ENCODE data around the gene EI24.
"Not testable (repeated sequence)": the region's sequence is repeated elsewhere in the genome, so short reads cannot be mapped to it uniquely, and the experiment has no call there.

The EI24 gene

DNA sequence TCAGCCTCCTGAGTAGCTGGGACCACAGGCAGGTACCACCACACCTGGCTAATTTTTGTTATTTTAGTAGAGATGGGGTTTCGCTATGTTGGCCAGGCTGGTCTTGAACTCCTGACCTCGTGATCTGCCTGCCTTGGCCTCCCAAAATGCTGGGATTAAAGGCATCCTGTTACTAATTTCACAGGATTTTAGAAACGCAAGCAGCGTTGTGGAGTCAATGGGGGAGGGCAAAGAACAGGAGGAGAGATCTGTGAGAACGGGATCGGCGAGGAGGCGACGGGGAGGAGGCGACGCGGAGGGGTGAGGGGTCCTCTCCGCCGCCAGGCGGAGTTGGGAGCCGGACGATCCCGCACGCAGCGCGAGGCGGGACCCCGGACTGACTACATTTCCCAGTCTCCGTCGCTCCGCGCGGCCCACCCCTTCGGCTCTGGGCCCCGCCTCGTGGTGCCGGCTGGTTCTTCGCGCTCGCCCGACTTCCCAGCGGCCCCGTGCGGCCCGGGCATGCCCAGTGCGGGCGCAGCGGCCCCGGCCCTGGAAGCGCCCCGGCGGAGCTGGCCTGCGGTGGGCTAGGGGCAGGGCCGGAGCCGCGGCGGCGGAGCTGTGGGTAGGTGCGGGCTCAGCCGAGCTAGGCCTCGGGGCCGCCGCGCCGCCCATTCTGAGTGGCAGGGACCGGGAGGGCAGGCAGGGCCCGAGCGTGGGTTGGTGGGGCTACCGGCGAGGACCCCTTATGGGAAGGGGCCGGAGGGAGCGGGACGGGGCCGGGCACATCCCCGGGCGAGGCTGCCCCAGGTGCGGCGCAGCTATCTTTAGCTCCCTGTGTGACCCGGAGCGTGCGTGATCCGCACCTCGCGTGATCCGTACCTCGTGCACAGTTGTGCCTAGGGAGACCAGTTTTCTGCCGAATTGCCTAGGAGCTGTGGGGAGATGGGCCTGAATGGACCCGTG, at the start of gene EI24:
EI24 (plus strand) TSS at position 508 of the 945 bp plus-strand sequence. CDS start 3,051 bp downstream, outside the sequence.
- peak; percentile 96 for DNase-seq

DNA sequence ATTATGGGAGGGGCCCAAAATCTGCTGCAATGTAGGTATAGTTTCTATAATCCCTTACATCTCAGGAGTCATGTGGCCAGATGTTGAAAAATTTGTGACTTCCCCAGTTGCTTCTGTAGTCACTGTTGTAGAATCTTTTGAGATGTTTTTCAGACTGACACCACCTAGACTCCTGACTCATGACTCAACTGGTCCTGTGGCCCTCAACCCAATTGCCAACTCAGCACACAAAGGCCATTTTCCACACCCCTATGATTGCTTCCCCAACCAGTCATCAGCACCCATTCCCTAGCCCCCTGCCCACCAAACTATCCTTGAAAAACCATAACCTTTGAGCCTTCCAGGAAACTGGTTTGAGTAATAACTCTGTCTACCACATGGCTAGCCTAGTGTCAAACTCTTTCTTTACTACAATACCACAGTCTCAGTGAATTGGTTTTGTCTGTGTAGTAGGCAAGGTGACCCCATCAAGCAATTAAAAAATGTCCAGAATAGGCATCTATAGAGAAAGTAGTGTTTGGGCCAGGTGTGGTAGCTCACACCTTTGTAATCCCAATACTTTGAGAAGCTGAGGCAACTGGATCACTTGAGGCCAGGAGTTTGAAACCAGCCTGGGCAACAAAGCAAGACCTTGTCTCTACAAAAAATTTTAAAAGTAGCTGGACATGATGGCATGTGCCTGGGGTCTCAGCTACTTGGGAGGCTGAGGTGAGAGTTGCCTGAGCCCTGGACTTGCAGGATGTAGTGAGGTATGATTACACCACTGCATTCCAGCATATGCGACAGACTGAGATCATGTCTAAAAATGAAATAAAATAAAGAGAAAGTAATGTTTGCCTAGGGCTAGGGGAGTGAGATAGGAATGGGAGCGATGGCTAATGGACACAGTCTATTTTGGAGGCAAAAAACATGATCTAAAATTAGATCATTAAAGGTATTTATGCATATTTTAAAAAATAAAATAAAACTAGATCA, 49.1 kb upstream of the EI24 start:
- DNase-seq: no peak

DNA sequence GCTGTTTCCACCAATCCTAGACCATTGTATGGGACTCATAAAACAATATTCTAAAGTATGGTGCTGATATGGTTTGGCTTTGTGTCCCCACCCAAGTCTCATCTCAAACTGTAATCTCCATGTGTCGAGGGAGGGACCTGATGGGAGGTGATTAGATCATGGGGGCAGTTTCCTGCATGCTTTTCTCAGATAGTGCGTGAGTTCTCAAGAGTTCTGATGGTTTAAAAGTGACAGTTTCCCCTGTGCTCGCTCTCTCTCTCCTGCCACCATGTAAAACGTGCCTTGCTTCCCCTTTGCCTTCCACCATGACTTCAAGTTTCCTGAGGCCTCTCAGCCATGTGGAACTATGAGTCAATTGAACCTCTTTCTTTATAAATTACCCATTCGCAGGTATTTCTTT, 44.0 kb upstream of the EI24 start:
- DNase-seq: no peak

DNA sequence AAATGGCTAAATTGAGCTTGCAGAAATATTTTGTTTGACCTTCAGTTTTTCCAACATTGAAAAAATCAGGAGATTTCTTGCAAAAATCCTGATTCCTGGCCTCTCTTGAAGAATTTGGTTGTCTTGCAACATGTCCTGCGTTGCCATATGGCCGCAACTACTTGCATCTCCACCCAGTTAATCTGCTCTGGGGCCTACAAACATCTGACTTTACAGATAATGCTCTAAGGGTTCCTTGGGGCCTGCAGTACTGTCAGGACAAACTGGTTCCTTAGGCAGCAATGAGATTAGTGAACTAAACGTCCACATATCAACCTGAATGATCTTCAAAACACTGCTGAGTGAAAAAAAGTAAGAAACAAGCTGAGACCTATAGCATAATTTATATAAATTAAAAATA, 36.6 kb upstream of the EI24 start:
- no peak for DNase-seq

DNA sequence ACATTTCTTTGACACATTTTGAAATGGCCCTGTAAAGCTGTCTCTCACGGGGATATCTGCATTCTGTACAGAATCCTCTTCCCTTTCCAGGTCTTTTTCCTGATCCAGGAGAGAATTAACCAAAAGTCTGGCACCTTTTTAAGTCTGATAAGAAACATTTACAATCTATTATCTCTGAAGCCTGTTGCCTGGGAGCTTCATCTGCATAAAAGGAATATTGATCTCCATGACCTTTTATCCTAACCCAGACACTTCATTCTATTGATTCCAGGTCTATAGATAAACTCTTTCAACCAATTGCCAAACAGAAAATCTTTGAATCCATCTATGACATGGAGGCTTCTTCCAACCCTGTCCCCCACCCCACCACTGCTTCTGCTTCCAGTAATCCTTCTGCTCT, 33.7 kb upstream of the EI24 start:
- DNase-seq: no peak

DNA sequence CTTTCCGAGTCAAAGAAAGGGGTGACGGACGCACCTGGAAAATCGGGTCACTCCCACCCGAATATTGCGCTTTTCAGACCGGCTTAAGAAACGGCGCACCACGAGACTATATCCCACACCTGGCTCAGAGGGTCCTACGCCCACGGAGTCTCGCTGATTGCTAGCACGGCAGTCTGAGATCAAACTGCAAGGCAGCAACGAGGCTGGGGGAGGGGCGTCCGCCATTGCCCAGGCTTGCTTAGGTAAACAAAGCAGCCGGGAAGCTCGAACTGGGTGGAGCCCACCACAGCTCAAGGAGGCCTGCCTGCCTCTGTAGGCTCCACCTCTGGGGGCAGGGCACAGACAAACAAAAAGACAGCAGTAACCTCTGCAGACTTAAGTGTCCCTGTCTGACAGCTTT, 32.4 kb upstream of the EI24 start:
- DNase-seq: not testable (repeated sequence)

DNA sequence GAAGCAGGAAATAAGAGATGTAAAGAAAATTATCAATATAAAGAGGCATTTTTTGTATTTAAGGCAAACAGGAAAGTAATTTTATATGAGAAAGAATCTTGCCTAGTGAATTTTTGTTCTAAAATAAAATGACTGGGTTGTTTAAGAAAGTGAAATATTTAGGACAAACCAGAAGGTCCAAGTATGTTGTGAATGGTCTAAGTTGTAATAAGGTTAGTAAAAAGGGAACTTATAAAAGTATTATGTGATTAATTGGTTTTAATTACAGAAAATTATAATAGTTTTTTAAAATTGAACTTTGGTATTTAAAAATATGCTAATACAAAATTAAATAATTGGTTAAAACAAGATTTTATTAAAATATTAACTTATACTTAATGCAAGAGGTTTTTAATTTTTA, 26.6 kb upstream of the EI24 start:
- no peak for DNase-seq

DNA sequence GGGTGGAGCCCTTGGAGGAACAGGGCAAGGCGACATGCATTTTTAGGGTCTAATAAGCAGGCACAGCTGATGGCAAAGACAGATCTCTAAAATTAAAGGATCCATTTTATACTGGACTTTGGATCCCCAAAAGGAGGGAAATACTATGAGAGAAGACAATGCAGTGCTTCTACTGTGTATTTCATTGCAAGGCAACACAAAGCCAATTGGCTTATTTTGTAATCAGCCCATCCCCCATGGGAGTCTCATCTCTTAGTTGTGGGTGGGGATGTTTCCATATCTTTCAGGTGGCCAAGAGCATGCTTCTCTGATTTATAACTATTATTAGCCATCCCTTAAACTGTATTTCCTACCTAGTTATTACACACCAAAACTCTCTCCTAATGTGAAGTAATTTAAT, 18.5 kb upstream of the EI24 start:
- DNase-seq: no peak

DNA sequence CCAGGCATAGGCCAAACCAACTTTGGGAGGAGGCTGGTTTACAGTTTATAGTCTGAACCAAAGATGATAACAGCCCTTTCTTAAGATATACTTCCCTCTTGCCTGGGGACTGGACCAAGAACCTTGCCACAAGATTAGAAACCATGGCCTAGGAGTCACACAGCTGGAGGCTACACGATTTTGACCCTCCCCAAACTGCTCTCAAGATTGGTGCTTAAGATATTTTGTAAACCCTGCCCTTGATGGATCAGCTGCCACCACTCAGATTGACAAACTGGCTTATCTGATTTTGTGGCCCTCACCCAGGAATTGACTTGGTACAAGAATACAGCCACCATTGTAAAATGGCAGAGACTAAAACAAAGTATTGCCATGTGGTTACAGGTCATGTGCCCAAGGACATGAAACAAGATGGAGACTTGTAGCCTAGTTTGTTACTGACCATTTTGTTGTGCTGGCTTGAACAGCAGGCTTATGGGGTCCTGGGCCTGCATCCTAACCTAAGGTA, 17.4 kb upstream of the EI24 start:
- no peak for DNase-seq

DNA sequence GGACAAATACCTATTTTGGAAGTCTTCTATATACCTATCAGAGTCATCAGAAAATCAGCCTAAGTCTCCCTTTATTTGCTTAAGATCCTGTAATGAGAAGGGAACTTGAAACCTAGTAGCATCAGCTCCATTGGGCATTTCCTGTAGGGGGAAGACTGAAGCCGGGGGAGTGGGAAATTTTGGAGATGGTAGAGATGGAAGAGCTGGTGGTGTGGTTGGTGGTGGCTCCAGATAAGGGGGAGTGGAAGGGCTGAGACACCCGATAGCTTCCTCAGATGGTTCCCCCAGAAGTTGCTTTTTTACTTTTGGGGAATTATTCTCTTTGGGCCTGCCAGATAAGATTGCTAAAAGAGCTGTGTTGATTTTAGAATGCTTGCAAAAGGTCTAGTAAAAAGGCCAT, 16.4 kb upstream of the EI24 start:
- DNase-seq: no peak

DNA sequence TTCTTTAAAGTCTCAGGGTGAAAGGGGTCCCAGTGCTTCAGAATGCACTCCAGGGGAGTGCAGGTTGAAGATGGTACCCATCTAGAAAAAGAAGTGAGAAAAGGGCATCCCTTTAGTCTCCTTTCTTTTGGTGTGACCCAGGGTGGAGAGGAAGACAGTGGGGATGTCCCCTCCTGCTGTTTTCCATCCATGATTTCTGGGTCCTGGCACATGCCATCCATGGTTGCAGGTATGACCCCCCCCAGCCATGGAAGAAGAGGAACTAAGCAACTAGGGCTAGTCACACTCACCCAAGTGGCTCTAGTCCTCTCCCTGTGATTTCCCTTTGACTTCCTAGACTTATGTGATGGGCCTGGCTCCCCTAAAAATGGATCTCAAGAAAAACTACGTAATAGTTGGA, 15.9 kb upstream of the EI24 start:
- DNase-seq: no peak

DNA sequence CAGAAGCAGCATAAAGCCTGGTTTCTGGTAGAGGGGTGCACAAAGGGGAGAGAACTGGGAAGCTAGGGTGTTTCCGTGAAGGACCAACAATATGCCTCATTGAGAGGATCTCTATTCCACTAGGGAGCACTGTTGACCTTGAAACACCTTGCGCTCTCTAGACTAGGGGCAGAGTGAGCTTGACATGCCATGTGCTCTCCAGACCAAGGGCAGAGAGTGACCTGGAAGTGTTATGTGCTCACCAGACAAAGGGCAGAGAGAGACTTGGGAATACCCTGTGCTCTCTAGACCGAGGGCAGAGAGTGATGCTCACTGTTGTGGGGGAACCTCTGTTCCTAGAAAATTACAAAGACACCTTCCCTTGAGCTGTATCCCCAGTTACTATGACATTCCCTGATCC, 15.2 kb upstream of the EI24 start:
- no peak for DNase-seq

DNA sequence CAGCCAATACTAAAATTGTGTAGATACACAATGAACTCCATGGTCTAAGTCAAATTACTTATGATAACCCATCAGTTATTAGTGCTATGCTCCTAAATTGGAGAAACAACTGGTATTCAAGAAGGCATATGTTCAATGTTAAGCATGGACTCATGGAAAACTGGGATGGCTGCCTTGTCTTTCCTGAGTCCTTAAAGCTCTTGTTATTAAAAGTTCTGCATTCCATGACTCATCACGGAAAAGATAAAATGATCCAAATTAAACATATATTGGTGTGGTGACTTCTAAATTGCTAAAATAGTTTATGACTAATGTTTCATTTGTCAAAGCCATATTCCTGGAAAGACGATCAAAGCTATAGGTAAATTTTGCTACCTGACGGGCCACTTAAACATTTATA, 9.4 kb upstream of the EI24 start:
- no peak for DNase-seq

DNA sequence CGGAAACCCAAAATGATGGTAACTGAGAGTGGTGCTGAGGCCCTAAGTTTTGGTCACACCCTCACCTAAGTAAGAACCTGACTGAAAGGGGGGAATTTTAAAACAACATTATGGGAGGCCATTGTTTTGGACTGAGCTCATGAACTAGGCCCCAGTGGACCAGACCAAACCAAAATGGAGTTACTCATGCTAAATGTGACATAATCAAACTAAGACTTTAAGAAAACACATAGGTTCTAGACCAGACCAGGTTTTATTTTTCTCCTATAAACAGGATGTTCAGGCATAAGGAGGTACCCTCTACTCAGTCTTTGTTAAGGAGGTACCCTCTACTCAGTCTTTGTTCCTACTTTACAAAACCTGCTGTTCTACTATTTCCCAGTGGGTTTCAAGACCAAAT, 7.4 kb upstream of the EI24 start:
- no peak for DNase-seq

DNA sequence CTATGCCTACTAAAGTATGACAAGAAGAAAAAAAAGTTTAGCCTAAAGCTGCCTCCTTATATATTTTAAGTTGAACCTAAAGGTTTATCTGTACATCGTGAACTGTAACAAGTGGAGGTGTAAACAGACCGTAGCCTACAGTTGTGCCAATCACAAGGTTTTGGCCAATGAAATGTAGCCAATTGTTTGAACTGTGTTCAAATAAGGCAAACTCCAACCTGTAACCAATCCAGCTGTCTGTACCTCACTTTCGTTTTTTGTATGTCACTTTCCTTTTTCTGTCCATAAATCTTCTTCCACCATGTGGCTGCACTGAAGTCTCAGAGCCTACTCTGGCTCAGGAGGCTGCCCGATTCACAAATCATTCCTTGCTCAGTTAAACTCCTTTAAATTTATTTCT, 6.8 kb upstream of the EI24 start:
- DNase-seq: no peak

DNA sequence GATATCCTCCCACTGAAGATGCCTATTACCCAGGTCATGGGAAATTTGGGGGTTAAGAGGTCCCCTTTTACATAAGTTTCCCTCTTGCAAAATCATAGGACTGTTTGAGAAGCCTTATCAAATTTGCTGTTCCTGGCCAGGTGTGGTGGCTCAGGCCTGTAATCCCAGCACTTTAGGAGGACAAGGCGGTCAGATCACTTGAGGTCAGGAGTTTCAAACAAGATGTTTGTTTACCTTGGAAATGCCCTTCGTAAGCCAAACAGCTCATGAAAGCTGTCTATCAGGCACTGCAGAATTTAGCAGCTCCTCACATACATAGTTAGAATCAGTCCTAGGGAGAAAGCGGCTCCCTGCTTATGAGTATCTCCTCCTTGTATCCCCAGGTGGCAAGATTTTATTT, 4.9 kb upstream of the EI24 start:
- DNase-seq: no peak

DNA sequence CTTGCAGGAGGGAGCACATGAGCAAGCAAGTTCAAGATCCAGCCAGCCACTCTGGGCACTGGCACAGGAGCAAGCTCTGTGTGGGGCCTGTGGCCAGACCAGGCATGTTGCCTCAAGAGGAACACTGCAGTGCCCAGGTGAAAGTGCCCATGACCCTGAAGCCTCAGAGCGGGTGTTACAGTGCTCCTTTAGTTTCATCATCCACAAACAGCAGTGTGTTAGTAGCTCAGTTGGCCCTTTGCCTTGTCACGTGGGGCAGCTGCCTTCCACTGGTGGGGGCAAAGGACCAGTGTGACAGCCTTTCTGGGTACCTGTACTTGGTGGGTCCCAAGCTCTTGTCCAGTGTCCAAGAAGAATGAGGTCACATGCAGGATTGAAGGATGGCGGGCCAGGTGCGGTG, 3.0 kb upstream of the EI24 start:
- DNase-seq: no peak

DNA sequence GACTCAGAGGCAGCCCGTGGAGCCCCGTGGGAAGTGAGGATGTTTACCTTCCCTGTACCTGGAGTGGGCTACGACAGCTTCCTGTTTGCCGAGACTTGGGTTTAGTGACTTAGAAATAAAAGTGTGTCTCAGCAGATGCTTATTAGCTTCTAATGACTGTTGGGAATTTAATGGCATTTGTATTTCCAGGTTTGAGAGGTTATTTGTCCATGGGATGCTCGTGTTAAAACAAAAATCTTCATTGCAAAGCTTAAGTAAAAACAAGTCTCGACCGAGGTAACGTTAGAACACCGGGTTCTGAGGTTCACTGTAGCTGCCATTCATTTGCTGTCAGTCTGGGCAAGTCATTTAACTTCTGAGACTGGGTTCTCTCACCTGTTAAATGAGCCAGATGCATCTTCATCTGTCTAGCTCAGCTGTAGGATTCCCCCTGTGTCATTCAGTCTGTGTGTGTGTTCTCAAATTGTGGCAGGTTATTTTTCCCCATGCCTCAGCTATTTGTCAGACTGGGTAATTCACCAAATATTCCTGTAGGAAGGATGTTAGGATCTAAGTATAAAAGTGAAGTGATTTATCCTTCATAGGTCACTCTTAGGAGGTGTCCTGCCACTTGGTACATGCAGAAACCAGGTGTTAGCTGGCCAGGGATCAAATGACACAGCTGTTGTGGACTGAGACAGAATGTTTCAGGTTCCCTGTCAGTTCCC, 791 bp downstream of the EI24 start:
- no peak for DNase-seq

DNA sequence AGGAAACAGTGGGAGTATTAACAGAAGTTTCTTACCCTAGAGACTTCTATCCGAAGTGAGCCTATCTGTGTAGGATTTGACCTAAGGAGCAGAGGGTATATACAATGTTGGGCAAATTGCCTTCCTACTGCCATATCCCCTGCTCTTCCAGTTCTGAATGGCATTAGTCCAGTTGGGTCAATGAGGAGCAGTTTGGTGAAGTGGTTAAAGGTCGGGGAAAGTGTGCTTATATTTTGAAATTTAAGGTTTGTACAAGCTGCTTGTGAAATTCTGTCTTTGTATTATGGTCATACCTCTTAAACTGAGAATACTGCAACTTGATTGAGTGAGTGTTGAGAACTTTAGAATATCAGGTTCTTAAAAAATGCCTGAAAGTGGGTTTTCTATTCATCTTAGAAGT, 1.7 kb downstream of the EI24 start:
- no peak for DNase-seq

DNA sequence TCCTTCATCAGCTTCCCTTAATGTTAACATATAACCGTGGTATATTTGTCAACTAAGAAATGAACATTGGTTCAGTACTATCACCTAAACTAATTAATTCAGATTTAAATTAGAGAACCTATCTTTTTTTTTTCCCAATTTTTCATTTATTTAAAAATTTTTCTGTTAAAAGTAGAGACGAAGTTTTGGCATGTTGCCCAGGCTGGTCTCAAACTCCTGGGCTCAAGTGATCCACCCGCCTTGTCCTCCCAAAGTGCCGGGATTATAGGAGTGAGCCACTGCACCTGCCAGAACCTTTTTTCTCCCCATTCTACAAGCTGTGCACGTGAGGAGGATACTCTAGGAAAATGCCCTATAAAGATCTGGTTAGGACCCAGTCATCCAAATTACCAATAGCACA, 3.6 kb downstream of the EI24 start:
- no peak for DNase-seq

DNA sequence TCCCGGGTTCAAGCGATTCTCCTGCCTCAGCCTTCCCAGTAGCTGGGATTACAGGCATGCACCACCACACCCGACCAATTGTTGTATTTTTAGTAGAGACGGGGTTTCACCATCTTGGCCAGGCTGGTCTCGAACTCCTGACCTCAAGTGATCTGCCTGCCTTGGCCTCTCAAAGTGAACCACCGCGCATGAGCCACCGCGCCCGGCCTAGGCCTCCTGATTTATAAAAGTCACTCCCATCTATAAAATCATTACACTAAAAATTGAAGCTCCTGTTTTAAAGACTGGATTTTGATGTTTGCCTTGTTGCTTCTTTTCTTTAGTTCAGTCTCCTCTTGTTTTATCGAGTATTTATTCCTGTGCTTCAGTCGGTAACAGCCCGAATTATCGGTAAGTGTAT, 7.9 kb downstream of the EI24 start:
- DNase-seq: not testable (repeated sequence)

DNA sequence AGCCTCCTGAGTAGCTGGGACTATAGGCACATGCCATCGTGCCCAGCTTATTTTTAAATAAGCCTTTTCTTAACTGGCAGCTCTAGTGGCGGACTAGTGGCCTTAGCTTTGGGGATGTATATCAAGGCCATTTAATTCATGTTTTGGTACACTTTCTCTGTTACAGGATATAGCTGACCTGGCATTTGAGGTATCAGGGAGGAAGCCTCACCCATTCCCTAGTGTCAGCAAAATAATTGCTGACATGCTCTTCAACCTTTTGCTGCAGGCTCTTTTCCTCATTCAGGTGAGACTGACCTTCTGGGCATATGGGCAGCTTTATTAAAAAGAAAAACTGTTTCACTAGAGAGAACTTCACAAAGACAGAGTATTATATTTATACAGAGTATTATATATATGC, 9.5 kb downstream of the EI24 start:
- no peak for DNase-seq

DNA sequence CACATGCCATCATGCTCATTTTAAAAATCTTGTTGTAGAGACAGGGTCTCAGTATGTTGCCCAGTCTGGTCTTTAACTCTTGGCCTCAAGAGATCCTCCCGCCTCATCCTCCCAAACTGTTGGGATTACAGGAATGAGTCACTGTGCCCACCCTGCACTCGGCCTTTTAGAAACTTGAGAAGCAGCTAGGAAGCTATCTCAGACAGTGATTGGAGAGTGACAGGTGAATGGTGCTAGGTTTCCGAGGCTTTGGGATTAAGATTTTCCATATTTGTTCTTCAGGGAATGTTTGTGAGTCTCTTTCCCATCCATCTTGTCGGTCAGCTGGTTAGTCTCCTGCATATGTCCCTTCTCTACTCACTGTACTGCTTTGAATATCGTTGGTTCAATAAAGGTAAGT, 10.5 kb downstream of the EI24 start:
- no peak for DNase-seq
